ENCODE data around the gene ASTN2.

- no peak for TF ChIP-seq CTCF (IDR thresholded peaks at IDR 0.05)
- TF ChIP-seq POLR2A (IDR thresholded peaks at IDR 0.05): no peak
- no peak for TF ChIP-seq EP300 (IDR thresholded peaks at IDR 0.05; ENCODE audit: low read depth)
These were observed 99.6 kb downstream of the ASTN2 start for GRCh38 chr9:117315236-117315635.

Data from transverse colon (tissue), 3 donors.